A549 treated with Hydrocortisone at 1 μM for 4 hours (cell line): Measurements from ENCODE around the gene SAP30L. TPM values are rescaled to one million over a fixed set of nuclear protein-coding genes. Genes with fewer than 3 reads are reported as not detected.

Source experiments
- total RNA-seq: library from RNA; stranded (reverse); fragments of 200-300 nt; extraction: Qiagen RNA extraction; gene quantifications from 5 replicates; pipeline ENCODE4 v1.2.3, GENCODE V29; 2022

SAP30L gene, protein sequence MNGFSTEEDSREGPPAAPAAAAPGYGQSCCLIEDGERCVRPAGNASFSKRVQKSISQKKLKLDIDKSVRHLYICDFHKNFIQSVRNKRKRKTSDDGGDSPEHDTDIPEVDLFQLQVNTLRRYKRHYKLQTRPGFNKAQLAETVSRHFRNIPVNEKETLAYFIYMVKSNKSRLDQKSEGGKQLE
- 20.2 to 35.0 TPM (median 30.4 TPM) in 5 replicates for total RNA-seq

DNA sequence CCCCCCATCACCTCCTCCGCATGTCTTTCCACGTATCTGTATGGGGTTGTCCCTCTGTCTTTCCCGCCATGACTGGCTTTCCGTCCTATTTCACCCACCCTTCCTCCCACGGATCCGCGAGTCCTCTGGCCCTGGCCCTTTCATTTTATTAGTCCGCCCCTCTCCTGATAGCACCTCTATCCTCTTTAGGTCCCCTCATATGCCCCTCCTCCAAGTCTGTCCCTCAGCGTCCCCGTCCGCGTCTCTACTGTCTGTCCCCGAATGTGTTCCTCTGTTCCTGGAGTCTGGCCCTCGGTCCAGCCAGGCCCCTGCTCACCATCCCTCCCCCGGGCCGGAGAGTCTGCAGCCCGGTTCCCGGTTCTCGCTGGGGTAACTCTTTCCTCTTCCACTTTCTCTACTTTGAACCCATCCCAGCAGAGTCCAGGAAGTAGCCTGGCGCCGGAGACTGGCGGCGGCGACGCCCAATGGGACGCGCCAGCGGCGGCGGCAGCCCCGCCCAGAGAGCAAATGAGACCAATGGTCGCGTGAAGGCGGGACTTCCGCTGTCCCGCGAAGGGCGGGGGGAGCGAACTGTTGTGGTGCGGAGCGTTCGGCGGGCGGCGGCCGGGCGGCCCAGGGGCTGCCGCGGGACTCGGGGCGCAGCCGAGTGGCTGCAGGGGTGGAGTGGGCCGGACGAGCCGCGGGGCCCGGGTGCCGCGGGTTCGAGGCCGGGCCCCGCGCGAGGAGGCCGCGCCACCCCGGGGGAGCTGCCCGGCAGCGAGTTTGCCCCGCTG, at the start of gene SAP30L:
TSS of gene SAP30L (plus strand) at position 576 of the 773 bp plus-strand sequence. CDS start 608 bp downstream, outside the sequence.

DNA sequence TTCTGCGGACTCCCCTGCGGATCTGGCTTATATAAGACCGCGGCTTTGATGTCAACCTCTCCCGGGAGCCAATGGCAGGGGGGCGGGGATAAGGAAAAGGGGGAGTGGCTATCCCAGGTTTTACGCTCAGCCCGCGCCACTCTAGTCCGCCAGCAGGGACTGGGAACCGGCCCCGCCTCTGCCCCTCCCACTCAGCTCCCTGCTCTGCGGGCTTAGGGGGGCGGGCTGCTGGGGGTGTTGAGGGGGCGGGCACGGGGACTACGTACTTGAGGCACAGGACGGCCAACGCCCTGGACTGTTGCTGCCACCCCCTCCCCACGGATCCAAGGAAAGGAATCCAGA, 32.4 kb downstream of the SAP30L start, which contains the start of gene HAND1:
TSS of gene HAND1 (minus strand) at position 4 of the 342 bp plus-strand sequence. CDS start 219 bp downstream, outside the sequence.

Other genes with a start within 250 kb of the SAP30L start
- 0.21 to 0.42 TPM (median 0.35 TPM) in 5 replicates for gene HAND1, start 32.2 kb downstream of the SAP30L start, total RNA-seq